Upper lobe of left lung (tissue), 6 donors: Measurements from ENCODE around the gene N4BP2. TPM values are rescaled to one million over a fixed set of nuclear protein-coding genes. Genes with fewer than 3 reads are reported as not detected.
"Not testable (repeated sequence)": the region's sequence is repeated elsewhere in the genome, so short reads cannot be mapped to it uniquely, and the experiment has no call there.

Source experiments
- ATAC-seq, 2 donors: fragments of 200-7000 bp; cut with Tn5 transposase; one replicate each; pipeline ENCODE4 v1.9.1; 2022; ENCODE audit warnings: mild to moderate bottlenecking in 2 of 2, moderate library complexity in 2 of 2; ENCODE audit not compliant: low FRiP score in 2 of 2
- DNase-seq, 2 donors: peaks; one replicate each; pipeline ENCODE4 v3.0.0-alpha.2; 2019 to 2020
- H3K27ac ChIP-seq, 4 donors: fragments of 200-600 bp; sonication (generic); one replicate each; pipeline ENCODE4 v1.5.1; 2016 to 2019
- H3K27me3 ChIP-seq, 4 donors: fragments of 200-600 bp; sonication (generic); one replicate each; pipeline ENCODE4 v1.5.1; 2017 to 2019
- H3K36me3 ChIP-seq, 4 donors: fragments of 200-600 bp; sonication (generic); one replicate each; pipeline ENCODE4 v1.5.1; 2016 to 2019
- H3K4me1 ChIP-seq, 4 donors: fragments of 200-600 bp; sonication (generic); one replicate each; pipeline ENCODE4 v1.5.1; 2018 to 2019
- H3K4me3 ChIP-seq, 4 donors: fragments of 200-600 bp; sonication (generic); one replicate each; pipeline ENCODE4 v1.5.1; 2017 to 2019; ENCODE audit warnings: mild to moderate bottlenecking in 2 of 4, moderate library complexity in 1 of 4
- H3K9me3 ChIP-seq, 4 donors: fragments of 200-600 bp; sonication (generic); one replicate each; pipeline ENCODE4 v1.5.1; 2018 to 2019
- EP300 ChIP-seq, 4 donors: sonication (generic); formaldehyde crosslinking; IDR thresholded peaks; one replicate each; pipeline ENCODE4 v1.5.1; 2017; ENCODE audit warnings: antibody characterized with exemption in 4 of 4, control low read depth in 2 of 4
- POLR2A ChIP-seq, 4 donors: fragments of 450-650 bp; IDR thresholded peaks; one replicate each; pipeline ENCODE4 v1.5.1; 2016 to 2017; ENCODE audit warnings: antibody characterized with exemption in 4 of 4, mild to moderate bottlenecking in 2 of 4
- POLR2AphosphoS5 ChIP-seq, 2 donors: sonication (generic); formaldehyde crosslinking; IDR thresholded peaks; one replicate each; pipeline ENCODE4 v1.5.1; 2017; ENCODE audit warnings: antibody characterized with exemption in 2 of 2
- WGBS, 2 donors: methylation state at CpG; one replicate each; pipeline ENCODE4 v1.1.5; 2017 to 2018; 5-methylcytosine and 5-hydroxymethylcytosine counted together
- total RNA-seq, 6 donors: library from RNA; depleted of rRNA in 4 of 6; stranded (reverse); fragments of >200 nt in 4 of 6; gene quantifications; one replicate each; pipeline versions ENCODE4 v1.1.0 to v1.2.1, GENCODE V29; 2016 to 2021
- TF ChIP-seq, protein P1 (sequence below), 6 experiments: fragments of 450-650 bp in 4 of 6; fragments of 200-600 bp in 2 of 6; sonication (generic) in 2 of 6; IDR thresholded peaks; one replicate each; pipeline ENCODE4 v1.5.1; 2016 to 2019; ENCODE audit warnings: antibody characterized with exemption in 6 of 6
- donor health status: DM: no; HTN: no; CAD: no; lungs with moderate emphysema.
- donor health status: DM: no; HTN: yes; CAD: no; lungs with severe emphysema.

The N4BP2 gene
- total RNA-seq, 6 donors from 2014 or later, result 7.1 to 29.3 (median 9.1) TPM

DNA sequence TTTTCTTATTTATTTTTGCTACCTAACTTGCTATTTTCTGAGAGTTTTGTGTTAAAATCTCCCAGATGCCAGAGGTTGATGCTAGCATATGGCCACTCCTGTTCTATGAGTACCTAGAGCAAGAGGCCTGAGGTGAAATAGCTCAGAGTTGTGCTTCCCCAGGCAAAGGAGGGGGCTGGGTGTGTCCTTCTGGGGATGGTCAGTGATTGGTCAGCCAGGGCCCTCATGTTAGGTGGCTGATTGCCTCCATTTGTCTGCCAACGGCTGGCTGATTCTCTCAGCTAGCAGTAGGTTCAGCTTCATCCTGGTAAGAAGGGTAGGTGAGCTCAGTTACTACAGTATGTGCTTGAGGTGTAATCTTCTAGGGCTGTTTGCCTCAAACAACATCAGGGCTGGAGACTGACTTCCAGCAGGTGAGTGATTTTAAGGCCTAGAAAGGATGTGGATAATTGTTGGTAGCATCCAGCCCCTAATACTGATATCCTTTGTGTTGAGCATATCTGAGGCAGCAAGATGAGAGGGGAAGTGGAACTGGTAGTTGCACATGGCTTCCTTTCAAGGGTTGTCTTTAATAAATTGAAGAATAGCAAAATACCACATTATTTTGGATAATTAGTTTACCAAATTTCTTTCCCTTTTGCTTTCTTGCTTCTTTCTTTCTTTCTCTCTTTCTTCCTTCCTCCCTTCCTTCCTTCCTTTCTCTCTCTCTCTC is 77.7 kb downstream of the N4BP2 start:
- WGBS, 2 donors, result 69% methylated on average over 1 of the region's 1 CpG; no CpG with 5 or more reads in 1 of the 2 donors
- DNase-seq (no peak), ATAC-seq (no peak)
- H3K9me3 ChIP-seq, result no peaks in the 10 kb centered on the region
- TF ChIP-seq EP300 (IDR thresholded peaks at IDR 0.05), result no peak
- no peak for TF ChIP-seq POLR2A (IDR thresholded peaks at IDR 0.05)
- TF ChIP-seq, protein P1, sequence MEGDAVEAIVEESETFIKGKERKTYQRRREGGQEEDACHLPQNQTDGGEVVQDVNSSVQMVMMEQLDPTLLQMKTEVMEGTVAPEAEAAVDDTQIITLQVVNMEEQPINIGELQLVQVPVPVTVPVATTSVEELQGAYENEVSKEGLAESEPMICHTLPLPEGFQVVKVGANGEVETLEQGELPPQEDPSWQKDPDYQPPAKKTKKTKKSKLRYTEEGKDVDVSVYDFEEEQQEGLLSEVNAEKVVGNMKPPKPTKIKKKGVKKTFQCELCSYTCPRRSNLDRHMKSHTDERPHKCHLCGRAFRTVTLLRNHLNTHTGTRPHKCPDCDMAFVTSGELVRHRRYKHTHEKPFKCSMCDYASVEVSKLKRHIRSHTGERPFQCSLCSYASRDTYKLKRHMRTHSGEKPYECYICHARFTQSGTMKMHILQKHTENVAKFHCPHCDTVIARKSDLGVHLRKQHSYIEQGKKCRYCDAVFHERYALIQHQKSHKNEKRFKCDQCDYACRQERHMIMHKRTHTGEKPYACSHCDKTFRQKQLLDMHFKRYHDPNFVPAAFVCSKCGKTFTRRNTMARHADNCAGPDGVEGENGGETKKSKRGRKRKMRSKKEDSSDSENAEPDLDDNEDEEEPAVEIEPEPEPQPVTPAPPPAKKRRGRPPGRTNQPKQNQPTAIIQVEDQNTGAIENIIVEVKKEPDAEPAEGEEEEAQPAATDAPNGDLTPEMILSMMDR (IDR thresholded peaks at IDR 0.05), result no peak
- TF ChIP-seq POLR2AphosphoS5 (IDR thresholded peaks at IDR 0.05), result no peak
- H3K4me1 ChIP-seq, result no peaks in the 10 kb centered on the region
- H3K27me3 ChIP-seq, result no peaks in the 10 kb centered on the region
- H3K36me3 ChIP-seq, result peaks cover 0 to 3% (median 0%) of the 10 kb centered on the region in 4 donors
- no peak overlapping the region for H3K27ac ChIP-seq
- H3K4me3 ChIP-seq, result no peak overlapping the region

- not testable (repeated sequence) for DNase-seq, H3K27me3 ChIP-seq, H3K9me3 ChIP-seq, H3K4me3 ChIP-seq, H3K36me3 ChIP-seq, ATAC-seq, H3K27ac ChIP-seq, H3K4me1 ChIP-seq
- WGBS, 2 donors, result 85 to 93% methylated on average over 9 of the region's 9 CpGs
Measured at GRCh38 chr4:40136202-40136601, 79.6 kb downstream of the N4BP2 start.

DNA sequence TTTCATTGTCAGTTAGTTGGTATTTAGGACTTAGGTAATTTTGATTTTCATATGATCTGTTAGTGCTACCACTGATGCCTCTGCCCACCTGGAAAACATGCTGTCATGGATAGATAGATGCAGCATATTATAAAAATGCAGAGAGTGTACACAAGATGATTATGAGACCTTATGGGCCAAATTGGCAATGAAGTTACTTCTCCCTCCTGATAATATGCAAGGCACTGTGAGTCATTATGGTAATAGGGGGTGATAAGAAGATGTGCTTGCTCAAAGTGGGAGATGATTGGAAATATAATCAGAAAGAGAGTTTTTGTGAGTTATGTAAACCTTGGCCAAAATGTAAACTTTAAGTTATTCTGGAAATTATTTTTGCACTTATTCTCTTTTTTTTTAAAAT is 83.5 kb downstream of the N4BP2 start:
- Histone ChIP-seq H3K36me3 (peaks cover 0 to 16% (median 0%) of the 10 kb centered on the region in 4 donors), H3K27ac (no peak overlapping the region), H3K27me3 (no peaks in the 10 kb centered on the region), H3K9me3 (no peaks in the 10 kb centered on the region), H3K4me3 (no peak overlapping the region), H3K4me1 (no peaks in the 10 kb centered on the region)
- ATAC-seq (no peak), DNase-seq (no peak)
- no peak for TF ChIP-seq POLR2AphosphoS5 (IDR thresholded peaks at IDR 0.05)
- TF ChIP-seq POLR2A (IDR thresholded peaks at IDR 0.05), result no peak
- TF ChIP-seq, protein P1 (IDR thresholded peaks at IDR 0.05), result no peak
- no peak for TF ChIP-seq EP300 (IDR thresholded peaks at IDR 0.05)

DNA sequence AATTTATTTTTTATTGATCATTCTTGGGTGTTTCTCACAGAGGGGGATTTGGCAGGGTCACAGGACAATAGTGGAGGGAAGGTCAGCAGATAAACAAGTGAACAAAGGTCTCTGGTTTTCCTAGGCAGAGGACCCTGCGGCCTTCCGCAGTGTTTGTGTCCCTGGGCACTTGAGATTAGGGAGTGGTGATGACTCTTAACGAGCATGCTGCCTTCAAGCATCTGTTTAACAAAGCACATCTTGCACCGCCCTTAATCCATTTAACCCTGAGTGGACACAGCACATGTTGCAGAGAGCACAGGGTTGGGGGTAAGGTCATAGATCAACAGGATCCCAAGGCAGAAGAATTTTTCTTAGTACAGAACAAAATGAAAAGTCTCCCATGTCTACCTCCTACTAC is 83.9 kb downstream of the N4BP2 start:
- H3K4me1 ChIP-seq, H3K27ac ChIP-seq, ATAC-seq, H3K9me3 ChIP-seq, H3K27me3 ChIP-seq, DNase-seq, H3K4me3 ChIP-seq: not testable (repeated sequence)
- WGBS, 2 donors, result 86% methylated on average over 4 of the region's 4 CpGs
- H3K36me3 ChIP-seq, result peaks cover 0 to 17% (median 0%) of the 10 kb centered on the region in 4 donors

- Histone ChIP-seq H3K9me3 (no peaks in the 10 kb centered on the region), H3K27me3 (no peaks in the 10 kb centered on the region), H3K4me1 (no peaks in the 10 kb centered on the region), H3K27ac (no peak overlapping the region), H3K36me3 (peaks cover 0 to 20% (median 0%) of the 10 kb centered on the region in 4 donors), H3K4me3 (no peak overlapping the region)
- WGBS, 2 donors, result 91 to 93% methylated on average over 6 of the region's 6 CpGs
- TF ChIP-seq, protein P1 (IDR thresholded peaks at IDR 0.05), result no peak
- TF ChIP-seq POLR2A (IDR thresholded peaks at IDR 0.05), result no peak
- TF ChIP-seq EP300 (IDR thresholded peaks at IDR 0.05), result no peak
- TF ChIP-seq POLR2AphosphoS5 (IDR thresholded peaks at IDR 0.05), result no peak
- DNase-seq (no peak), ATAC-seq (no peak)
Measured at GRCh38 chr4:40143926-40144508, 87.4 kb downstream of the N4BP2 start.

GRCh38 chr4:40144716-40145115 is 88.1 kb downstream of the N4BP2 start:
- WGBS, 2 donors, result 79 to 96% methylated on average over 2 of the region's 2 CpGs
- Histone ChIP-seq H3K27ac (no peak overlapping the region), H3K4me3 (no peak overlapping the region), H3K36me3 (peaks cover 0 to 20% (median 0%) of the 10 kb centered on the region in 4 donors), H3K27me3 (no peaks in the 10 kb centered on the region), H3K4me1 (no peaks in the 10 kb centered on the region), H3K9me3 (no peaks in the 10 kb centered on the region)
- TF ChIP-seq POLR2A (IDR thresholded peaks at IDR 0.05), result no peak
- no peak for ATAC-seq
- no peak for DNase-seq

DNA sequence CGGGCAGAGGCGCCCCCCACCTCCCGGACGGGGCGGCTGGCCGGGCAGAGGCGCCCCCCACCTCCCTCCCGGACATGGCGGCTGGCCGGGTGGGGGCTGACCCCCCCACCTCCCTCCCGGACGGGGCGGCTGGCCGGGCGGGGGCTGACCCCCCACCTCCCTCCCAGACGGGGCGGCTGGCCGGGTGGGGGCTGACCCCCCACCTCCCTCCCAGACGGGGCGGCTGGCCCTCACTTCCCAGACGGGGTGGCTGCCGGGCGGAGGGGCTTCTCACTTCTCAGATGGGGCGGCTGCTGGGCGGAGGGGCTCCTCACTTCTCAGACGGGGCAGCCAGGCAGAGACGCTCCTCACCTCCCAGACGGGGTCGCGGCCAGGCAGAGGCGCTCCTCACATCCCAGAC is 90.8 kb downstream of the N4BP2 start:
- not testable (repeated sequence) for H3K4me3 ChIP-seq, H3K9me3 ChIP-seq, H3K27ac ChIP-seq, H3K27me3 ChIP-seq, H3K4me1 ChIP-seq, ATAC-seq
- H3K36me3 ChIP-seq, result peaks cover 0 to 19% (median 0%) of the 10 kb centered on the region in 4 donors
- 100% methylated on average over 1 to 7 of the region's 31 CpGs for WGBS, 2 donors
- peak in 1 of 2 donors; percentile 60 for DNase-seq
